ENCODE measurements around the gene POLR3A.
"Not testable (repeated sequence)": the region's sequence is repeated elsewhere in the genome, so short reads cannot be mapped to it uniquely, and the experiment has no call there.

Gene POLR3A

DNA sequence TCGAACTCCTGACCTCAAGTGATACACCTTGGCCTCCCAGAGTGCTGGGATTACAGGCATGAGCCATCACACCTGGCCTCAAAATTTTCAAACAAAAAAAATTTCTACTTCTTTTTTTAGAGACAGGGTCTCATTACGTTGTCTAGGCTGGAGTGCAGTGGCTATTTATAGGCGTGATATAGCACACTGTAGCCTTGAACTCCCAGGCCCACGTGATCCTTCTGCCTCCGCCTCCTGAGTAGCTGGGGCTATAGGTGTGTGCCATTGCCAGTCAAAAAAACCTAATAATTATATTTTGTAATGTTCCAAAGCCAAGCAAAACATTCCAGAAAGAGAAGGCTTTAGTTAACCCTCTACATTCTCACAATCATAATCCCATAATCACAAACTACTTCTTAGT is 13.8 kb downstream of the POLR3A start:
- no peak for DNase-seq

DNA sequence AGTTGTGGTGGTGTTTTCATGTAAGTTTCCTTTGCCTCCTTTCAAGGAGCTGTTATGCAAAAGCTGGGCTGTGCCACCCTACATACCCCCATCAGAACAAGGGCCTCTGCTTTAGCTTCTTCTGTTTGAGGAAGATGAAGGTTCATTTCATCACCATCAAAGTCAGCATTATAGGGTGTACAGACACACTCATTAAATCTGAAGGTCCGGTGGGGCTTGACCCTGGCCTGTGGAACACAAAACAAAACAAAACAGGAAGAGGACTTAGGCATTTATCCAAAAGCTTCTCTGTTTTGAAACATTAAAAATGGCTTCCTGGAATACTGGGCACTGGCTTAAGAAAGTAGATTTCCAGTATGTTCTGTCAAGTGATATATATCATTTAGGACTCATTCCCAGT is 15.8 kb downstream of the POLR3A start:
- no peak for DNase-seq

GRCh38 chr10:78011065-78011464 is 18.2 kb downstream of the POLR3A start:
- DNase-seq = no peak

- DNase-seq = no peak
Observed at GRCh38 chr10:78010278-78010677, 19.0 kb downstream of the POLR3A start.

GRCh38 chr10:78009662-78010061 is 19.7 kb downstream of the POLR3A start:
- no peak for DNase-seq

DNA sequence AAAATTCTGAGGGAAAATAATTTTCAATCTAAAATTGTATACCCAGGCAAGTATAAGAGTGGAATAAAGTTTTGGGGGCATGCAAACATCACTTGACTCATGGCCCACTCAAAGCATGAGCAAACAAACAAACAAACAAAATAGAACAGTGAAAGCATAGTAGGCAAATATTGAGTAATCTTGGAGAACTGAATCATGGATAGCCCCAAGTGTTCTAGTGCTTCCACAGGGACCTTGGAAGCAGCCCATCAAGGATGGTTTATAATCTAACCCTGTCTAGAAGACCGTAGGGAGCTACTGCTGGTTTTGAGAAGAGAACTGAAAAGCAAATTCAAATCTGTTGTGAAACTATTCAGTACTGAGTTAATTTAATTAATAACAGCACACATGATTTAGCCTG is 22.1 kb downstream of the POLR3A start:
- no peak for DNase-seq

DNA sequence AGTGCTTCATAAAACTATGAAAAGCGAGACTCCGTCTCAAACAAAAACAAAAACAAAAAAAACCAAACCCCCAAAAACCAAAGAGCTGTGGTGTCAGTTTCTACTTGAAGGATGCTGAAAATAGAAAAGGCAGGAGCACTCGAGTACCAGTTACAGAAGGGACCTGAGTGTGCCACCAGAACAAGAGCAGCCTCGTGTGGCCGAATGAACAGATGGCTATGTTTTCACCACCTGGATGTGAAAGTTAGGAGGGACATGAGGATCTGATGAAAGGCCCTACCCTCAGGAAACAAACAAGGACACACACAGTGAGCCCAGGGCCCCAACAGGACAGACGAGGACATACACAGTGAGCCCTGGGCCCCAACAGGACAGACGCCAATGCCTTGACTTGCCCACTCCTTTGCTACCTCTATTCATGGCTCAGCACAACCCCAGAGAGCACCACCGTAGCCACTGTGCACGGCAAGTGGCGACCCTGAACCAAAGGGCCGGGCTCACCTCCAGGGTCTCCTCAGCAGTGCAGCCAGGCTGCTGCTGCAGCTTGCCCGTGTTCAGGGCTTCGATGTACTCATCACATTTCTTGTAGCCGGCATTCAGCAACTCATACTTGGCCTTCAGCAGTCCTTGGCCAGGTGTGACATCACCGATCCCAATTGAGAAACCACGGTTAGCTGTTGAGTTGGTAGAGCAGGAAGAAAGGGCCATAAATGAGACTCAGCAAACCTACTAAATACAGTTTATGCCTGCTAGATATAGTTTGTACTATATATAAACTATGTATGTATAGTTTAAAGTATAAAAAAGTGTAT is 24.9 kb downstream of the POLR3A start:
- DNase-seq = no peak

DNA sequence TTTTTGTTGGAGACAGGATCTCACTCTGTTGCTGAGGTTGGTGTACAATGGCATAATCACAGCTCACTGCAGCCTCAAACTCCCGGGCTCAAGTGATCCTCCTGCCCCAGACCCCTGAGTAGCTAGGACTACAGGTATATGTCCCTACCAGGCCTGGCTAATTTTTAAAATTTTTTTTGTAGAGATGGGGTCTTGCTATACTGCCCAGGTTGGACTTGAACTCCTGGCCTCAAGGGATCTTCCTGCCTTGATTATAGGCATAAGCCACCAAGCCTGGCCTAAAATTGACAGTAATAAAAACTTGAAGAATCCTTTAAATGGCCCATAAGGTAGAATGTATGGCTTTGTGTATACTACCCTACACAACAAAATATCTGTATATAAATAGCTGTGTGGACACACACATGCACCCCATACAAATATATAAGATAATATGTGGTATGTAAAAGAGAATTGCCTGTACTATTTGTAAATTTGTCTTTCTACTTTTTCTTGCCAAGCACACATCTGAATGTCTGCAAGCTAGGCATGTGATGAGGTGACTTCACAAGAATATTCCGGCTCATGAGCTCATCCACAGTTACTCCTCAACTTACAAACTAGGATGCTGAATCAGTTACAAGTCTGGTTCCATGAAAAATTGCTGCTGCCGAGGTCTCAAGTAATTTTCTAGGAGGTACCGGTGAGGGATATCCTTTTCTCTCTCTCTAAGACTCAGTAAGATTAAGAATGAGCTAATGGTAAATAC is 26.6 kb downstream of the POLR3A start:
- DNase-seq = no peak

GRCh38 chr10:78000956-78001472 is 28.3 kb downstream of the POLR3A start:
- no peak for DNase-seq

- no peak for DNase-seq
Observed at GRCh38 chr10:78000206-78000605, 29.1 kb downstream of the POLR3A start.

DNA sequence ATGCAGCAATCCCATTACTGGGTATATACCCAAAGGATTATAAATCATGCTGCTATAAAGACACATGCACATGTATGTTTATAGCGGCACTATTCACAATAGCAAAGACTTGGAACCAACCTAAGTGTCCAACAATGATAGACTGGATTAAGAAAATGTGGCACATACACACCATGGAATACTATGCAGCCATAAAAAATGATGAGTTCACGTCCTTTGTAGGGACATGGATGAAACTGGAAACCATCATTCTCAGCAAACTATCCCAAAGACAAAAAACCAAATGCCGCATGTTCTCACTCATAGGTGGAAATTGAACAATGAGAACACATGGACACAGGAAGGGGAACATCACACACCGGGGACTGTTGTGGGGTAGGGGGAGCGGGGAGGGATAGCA is 30.5 kb downstream of the POLR3A start:
- not testable (repeated sequence) for DNase-seq

GRCh38 chr10:77993620-77994019 is 35.7 kb downstream of the POLR3A start:
- no peak for DNase-seq

- no peak for DNase-seq
Observed at GRCh38 chr10:77989081-77989724, 40.1 kb downstream of the POLR3A start.

- DNase-seq = no peak
Observed at GRCh38 chr10:77987671-77988255, 41.6 kb downstream of the POLR3A start.

DNA sequence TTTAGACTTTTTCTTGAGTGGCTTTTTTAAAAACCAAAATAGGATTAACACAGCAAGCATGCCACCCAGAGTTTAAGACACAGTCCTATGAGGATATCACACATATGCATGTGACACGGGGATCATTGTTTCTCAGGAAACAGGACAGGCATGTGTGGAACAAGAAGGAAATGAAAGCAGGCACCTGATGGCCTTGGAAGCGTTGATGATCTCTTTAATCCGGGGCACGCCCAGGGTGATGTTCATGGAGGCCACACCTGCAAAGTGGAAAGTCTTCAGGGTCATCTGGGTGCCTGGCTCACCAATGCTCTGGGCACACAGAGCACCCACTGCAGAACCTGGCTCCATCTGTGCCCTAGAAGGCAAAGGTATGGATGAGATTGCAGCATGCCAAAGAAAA is 44.3 kb downstream of the POLR3A start:
- no peak for DNase-seq

DNA sequence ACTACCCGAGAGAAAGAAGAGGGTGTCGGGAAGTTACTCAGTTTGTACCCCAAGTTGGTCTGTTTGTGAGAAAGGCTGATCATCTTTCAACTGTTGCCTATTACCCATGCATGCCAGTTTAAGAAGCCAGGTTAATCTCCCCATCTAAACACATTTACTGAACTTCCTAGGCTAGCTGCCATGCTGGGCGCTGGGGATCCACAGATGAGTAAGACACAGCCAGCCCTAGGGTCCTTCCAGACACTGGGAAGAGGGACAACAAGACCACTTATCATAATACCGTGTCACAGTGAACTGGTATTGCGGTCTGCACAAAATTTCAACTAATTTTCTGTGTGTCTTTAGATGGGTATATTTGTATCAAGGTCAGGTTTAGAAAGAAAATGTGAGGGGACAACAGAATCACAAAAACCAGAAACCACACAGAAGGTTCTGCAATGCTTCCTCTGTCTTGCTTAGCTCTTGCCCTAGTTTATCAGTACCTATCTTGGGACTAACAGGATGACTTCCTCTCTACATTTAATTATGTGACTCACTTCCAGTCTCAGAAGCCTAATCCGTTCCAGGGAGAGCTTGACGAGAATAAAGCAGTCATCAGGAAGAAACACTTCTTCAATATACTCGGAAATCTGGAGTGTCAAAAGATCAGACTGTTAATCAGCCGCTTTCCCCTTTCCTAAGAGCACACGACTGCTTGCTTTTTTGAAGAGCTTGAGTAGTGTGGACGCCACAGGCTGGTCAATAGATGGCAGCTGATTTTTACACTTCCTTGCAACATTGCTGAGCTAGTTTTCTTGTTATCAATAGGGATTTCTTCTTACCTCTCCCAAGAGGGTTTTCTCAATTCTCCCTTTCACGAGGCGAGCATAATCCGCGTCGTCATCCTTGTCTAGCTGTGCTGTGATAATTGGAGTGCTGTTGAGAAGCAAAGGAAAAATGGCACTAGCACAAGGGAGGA is 45.7 kb downstream of the POLR3A start:
- DNase-seq = no peak

DNA sequence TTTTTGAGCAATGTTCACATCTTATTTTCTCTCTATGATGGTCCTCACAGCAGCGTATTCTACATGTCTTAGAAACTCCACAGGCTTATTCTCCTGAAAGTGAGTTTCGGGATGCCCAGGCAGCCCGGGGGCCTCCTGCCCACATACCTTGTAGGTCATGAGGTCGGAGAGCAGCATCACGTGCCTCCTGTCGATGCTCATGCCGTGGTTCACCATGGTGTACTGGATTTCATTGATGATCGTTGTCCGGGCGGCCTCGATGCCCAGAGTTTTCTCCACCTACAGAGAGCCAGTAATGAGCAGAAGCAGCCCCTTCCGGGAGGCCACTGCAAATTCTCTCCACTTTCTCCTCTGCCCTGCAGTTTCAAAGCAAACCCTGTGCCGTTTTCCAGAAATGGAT is 48.0 kb downstream of the POLR3A start:
- no peak for DNase-seq

DNA sequence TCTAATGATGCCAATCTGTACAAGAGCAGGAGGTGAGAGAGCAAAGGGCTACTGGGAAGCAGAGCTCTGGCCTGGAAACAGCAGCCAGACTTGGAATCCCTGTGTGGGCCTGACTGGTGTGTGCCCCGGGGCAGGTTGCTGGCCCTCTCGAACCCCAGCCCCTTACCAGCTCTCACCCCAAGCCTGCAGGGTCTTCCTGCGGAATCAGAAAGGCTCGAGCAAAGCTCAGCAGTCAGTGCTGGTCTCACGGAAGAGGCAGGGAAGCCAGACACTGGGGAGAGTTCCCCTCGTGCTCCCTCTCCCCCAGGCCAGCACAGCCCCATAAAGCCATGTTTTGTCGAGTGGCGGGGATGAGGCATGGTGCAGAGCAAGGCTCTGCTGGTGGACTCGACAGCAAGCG is 50.1 kb downstream of the POLR3A start:
- no peak for DNase-seq

DNA sequence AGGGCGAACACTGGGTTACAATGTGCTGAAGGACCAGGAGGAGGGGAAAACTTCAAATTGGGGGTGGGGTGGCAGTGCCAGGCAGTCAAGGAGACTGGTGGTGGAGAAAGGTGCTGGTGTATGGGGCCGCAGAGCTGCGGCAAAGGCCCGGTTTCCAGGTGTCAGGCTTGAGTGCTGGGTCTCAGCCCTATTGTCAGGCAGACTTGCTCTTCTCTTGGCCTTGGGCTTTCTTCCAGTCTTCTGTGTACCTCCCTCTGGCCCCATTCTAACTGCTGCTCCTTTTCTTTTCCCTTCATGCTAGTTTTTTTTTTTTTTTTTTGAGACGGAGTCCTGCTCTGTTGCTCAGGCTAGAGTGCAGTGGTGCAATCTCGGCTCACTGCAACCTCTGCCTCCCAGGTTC is 51.0 kb downstream of the POLR3A start:
- no peak for DNase-seq

GRCh38 chr10:77977934-77978333 is 51.4 kb downstream of the POLR3A start:
- no peak for DNase-seq

- no peak for DNase-seq
Observed at GRCh38 chr10:77977016-77977415, 52.3 kb downstream of the POLR3A start.

DNA sequence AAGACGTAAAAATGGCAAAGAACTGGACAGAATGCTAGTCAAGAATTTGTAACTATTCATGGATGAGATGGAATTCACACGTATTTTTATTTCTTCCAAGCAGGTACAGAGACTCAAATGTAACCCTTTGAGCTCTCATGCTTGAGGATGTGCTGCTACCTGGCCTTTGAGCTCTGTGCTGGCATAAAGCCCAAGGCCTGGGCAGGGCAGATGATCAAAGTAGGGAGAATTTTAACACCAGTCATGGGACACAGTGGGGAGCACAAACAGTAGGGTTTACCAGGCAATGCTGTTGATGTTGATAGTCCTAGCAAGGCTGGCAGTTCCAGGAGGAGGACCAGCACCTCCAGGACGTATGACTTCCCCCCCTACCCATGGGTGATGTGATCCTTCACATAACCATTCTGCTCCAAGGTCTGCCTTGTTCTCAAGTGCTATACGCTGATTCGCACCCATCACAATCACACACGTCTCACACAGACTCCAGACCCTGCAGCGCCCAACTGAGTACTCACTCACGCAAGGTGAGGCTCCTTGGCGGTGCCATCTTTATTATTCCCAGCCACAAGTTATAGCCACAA is 54.1 kb downstream of the POLR3A start:
- DNase-seq = no peak

All from OCI-M1 (cell line).